Activated CD8-positive, alpha-beta memory T cell treated with anti-CD3 and anti-CD28 coated beads, Interleukin-2, amount 50 U/mL, for 1 hour (primary cell): ENCODE measurements around the gene KLHL26.

Source experiments
- DNase-seq: peaks from one replicate; pipeline ENCODE4 v3.0.0-alpha.2; 2020; ENCODE audit errors: extremely low read depth

KLHL26 gene

DNA sequence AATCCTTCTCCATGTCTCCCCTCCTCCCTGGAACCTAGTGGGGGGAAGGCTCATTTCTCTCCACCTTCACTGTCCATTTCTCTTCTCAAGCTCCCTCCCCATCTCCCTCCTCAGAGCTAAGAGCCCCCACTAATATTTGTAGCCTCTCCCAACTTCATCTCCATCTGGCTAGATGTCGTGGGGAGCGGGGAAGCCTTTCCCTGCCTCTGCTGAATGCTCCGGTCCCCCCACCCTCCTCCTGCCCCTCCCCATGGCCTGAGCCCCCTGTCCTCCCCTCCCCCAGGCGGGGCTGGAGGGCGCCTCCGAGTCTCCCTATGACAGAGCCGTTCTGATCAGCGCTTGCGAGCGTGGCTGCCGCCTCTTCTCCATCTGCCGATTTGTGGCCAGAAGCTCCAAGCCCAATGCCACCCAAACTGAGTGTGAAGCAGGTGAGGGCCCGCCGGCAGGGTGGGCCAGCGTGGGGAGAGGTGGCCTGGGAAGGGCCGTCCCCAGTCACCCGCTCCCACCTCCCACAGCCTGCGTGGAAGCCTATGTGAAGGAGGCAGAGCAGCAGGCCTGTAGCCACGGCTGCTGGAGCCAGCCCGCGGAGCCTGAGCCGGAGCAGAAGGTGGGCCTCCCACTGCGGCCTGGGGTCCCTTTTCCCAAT lies 23.1 kb upstream of the KLHL26 start:
- no peak for DNase-seq

DNA sequence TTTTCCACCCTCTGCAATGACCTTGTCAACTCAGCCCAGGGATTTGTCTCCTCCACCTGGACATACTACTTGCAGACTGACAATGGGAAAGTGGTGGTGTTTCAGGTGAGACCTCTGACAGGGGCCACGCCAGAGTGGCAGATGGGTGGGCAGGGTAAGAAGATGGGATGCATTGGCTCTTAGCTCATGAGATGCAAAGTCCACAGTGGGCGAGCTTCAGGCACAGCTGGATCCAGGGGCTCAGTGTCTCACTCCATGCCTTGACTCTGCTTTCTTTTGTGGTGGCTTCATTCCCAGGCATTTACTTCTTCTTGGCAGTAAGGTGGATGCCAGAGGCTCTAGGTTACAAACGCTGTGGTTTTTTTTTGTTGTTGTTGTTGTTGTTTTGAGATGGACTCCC lies 20.8 kb upstream of the KLHL26 start:
- no peak for DNase-seq

DNA sequence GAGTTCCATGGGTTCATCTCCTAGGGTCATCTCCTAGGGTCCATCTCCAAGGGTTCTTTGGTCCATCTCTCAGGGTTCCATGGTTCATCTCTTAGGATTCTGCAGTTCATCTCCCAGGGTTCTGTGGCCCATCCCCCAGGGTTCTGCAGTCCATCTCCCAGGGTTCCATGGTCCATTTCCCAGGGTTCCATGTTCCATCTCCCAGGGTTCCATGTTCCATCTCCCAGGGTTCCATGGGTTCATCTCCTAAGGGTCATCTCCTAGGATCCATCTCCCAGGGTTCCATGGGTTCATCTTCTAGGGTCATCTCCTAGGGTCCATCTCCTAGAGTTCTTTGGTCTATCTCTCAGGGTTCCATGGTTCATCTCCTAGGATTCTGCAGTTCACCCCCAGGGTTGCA lies 19.3 kb upstream of the KLHL26 start:
- DNase-seq: no peak

DNA sequence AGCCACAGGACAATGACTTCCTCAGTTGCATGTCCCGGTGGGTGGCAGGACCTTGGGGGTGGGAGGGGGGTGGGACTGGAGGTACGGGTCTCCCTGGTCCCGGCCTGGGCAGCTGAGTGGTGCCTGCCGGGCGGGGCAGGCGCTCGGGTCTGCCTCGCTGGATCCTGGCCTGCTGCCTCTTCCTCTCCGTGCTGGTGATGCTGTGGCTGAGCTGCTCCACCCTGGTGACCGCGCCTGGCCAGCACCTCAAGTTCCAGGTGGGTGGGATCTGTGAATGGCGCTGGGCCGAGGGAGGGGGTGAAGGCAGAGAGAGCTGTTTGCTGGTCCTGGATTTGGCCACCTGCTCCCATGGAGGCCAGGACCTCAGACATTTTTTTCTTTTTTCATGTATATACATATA lies 18.6 kb upstream of the KLHL26 start:
- no peak for DNase-seq

DNA sequence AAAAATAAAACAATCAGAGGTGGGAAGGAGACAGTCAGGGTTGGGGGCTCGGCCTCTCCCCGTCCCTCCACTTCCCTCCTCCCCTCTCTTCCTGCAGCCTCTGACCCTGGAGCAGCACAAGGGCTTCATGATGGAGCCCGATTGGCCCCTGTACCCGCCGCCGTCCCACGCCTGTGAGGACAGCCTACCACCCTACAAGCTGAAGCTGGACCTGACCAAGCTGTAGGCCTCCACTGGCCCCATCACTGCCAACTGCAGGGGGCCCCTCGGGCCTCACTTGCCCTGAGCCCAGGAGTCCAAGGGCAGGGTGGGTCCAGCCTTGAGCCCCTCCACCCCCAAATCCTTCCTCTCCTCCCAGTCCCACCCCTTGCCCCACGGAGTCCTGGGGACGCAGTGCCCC lies 16.5 kb upstream of the KLHL26 start:
- DNase-seq: no peak

DNA sequence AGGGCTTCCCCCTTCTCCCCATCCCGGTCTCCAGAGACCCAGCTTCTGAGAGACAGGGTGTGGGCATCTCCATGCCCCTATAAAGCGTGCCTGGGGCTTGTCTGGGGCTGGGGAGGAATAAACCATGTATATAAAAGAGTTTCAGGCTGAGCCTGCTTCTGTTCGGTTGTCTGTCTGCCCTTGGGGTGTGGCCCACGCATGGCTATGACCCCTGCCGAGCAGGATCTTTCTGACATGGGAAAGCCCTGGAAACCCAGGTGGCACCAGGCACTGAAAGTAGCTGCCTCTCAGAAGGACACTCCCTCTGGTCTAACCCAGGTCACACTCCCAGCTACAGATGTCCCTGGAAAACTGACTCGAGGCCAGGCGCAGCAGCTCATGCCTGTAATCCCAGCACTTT lies 15.9 kb upstream of the KLHL26 start:
- no peak for DNase-seq

DNA sequence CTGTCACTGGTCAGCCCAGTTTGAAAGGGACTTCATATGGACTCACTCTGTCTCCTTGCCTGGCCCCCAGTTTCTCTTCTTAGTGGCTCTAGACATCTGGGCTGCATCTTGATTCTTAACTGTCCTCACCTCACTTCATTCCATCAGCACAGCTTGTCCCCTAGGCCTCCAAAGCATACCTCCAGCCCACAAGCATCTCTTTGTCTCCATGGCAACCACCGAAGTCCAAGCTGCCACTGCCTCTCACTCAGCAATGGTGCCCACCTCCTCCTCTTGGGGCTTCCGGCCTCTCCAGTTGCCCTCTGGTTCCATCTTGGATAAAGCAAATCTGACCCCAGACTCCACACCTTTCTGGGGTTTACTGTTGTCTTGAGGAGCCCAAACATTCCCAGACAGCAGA lies 9.9 kb upstream of the KLHL26 start:
- DNase-seq: no peak

GRCh38 chr19:18629166-18630088 lies 7.4 kb upstream of the KLHL26 start:
- no peak for DNase-seq

DNA sequence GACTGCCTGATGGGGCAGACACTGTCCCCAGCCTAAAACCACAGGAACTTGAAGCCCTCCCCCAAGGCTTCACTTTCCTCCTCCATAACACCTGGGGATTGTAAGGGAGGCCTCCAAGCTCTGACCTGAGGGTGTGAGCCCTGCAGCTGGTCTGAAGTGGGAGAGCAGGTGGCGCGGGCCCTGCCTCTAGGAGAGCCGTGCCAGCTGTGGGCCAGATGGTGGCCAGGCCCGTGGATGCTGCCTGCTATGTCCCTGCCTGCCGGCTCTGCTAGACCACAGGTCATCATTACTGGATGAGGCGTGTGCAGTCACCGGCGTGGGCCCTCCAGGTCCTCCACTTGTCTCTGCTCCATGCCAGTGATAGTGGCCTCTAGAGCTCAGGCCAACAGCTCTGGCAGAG lies 3.5 kb upstream of the KLHL26 start:
- DNase-seq: no peak

DNA sequence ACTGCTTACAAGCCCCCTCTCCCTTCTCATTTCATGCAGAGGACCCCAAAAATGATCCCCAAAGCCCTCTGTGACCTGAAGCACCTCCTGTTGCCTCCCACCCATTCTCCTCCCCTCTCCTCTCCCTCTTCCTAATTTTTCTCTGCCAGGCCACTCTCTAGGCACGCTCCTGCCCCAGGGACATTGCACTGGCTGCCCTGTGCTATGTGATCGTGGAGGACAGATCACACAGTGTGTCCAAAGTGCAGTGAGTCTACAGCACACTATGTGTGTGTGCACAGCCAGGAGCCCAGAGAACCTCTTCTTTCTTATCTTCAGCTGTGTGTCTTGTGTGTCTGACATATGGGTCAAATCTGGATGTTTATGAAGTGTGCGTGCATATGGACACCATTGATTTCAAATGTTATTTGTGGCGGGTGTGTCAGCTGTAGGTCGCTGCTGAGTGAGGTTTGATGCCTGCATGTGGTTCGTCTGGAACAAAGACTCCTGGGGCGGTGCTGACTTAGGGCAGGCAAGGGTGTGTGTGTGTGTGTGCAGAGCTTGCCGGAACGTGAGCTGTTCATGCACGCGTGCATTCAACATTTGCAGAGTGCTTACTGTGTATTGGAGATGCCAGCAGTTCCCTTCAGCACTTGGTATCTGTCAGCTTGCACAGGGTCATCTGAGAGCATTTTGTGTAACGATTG lies 2.1 kb upstream of the KLHL26 start:
- DNase-seq: no peak

- no peak for DNase-seq
Measured at GRCh38 chr19:18635831-18636182, 1.0 kb upstream of the KLHL26 start.

DNA sequence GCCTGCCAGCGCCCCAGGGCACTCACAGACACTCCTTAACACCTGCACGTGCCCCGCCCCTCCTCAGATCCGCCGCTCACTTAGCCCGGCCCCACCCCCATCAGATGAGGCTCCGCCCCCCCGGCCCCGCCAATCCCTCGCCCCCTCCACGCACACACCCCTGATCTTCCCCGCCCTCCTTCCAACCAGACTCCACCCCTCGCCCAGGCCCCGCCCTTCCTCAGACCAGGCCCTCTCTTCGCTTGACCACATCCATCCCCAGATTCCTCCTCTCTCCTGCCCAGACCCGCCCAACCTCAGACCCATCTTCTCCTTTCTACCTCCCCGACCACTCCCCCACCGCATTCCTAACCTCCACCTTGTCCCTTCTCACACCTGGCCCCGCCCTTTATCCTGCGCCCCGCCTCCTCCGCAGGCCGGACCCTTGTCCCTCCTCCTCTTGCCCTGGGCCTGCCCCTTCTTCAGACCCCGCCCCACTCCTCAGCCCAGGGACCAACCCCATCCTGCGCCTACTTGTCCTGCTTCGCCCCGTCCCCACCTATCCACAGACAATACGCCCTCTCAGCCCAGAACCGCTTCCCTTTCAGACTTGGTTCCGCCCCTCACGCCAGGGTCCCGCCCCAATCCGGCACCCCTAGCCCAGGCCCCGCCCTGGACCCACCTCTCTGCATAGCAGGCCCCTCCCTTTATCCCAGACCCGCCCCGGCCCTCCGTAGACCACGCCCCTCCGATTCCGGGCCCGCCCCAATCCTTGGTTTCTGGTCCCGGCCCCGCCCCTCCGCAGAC lies 452 bp upstream of the KLHL26 start:
- peak; percentile 95 for DNase-seq

GRCh38 chr19:18637673-18638630 lies 1.1 kb downstream of the KLHL26 start:
- DNase-seq: no peak

GRCh38 chr19:18639706-18640243 lies 2.9 kb downstream of the KLHL26 start:
- DNase-seq: no peak

- no peak for DNase-seq
Measured at GRCh38 chr19:18644196-18645034, 7.6 kb downstream of the KLHL26 start.

- DNase-seq: no peak
Measured at GRCh38 chr19:18645035-18645511, 8.2 kb downstream of the KLHL26 start.

GRCh38 chr19:18646535-18647370 lies 9.9 kb downstream of the KLHL26 start:
- DNase-seq: no peak

DNA sequence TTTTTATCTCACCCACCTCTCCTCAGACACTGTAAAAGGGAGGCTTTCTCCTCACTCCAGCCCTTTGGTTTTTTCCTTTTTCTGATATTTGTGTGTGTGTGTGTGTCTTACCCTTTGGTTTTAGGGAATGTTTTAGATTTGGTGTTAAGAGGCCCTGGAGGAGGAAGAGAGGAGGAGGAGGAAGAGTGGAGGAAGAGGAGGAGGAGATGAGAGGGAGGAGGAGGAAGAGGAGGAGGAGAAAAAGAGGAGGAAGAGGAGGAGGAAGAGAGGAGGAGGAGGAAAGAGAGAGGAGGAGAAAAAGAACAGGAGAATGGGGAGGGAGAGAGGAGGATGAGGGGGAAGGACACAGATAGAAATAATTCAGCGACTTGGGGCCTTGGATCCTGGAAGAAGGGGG lies 10.5 kb downstream of the KLHL26 start:
- DNase-seq: no peak

DNA sequence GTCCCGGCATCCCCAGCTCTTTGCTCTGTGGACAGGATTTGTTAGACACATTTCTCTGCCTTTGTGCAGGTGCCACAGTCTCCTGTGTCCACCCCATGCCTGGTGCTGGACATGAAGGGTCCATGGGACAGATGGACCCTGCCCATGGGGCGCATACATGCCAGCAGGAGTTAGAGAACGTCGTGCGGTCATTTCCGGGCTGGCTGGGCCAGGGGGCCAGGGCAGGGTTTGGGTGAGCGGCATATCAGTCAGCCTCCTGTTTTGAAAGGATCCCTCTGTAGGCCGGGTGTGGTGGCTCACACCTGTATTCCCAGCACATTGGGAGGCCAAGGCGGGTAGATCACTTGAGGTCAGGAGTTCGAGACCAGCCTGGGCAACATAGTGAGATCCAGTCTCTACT lies 11.0 kb downstream of the KLHL26 start:
- DNase-seq: no peak
